Type B pancreatic cell (in vitro differentiated cells): Measurements from ENCODE around the gene FLCN. TPM values are rescaled to one million over a fixed set of nuclear protein-coding genes. Genes with fewer than 3 reads are reported as not detected.

Experiments used
- DNase-seq: peaks from one replicate; pipeline ENCODE4 v3.0.0; 2021; ENCODE audit warnings: mixed read lengths; ENCODE audit not compliant: unreplicated experiment; ENCODE audit errors: extremely low spot score
- H3K27ac Mint-ChIP-seq: 2 replicates; pipeline ENCODE4 v1.8.0; 2021; ENCODE audit warnings: mild to moderate bottlenecking, mixed read lengths
- H3K27me3 Mint-ChIP-seq: 2 replicates; pipeline ENCODE4 v1.8.0; 2021; ENCODE audit warnings: mixed read lengths
- H3K36me3 Mint-ChIP-seq: 2 replicates; pipeline ENCODE4 v1.8.0; 2021; ENCODE audit warnings: mixed read lengths
- H3K4me1 Mint-ChIP-seq: one replicate; pipeline ENCODE4 v1.8.0; 2021; ENCODE audit warnings: mixed read lengths; ENCODE audit not compliant: unreplicated experiment
- H3K4me3 Mint-ChIP-seq: 2 replicates; pipeline ENCODE4 v1.8.0; 2021; ENCODE audit warnings: mild to moderate bottlenecking, mixed read lengths
- H3K9me3 Mint-ChIP-seq: 2 replicates; pipeline ENCODE4 v1.8.0; 2021; ENCODE audit warnings: mixed read lengths
- total RNA-seq: library from RNA; stranded (reverse); gene quantifications from 2 replicates; pipeline ENCODE4 v1.2.1, GENCODE V29; 2021; ENCODE audit warnings: low replicate concordance
- TF ChIP-seq, protein P1 (sequence below): fragments of 200-600 bp; sonication (generic); conservative IDR thresholded peaks from 2 replicates; pipeline ENCODE4 v1.5.0; 2021; ENCODE audit warnings: antibody characterized with exemption, mild to moderate bottlenecking

The FLCN gene
- total RNA-seq, 1 donor from 2014 or later: 55.8 TPM

DNA sequence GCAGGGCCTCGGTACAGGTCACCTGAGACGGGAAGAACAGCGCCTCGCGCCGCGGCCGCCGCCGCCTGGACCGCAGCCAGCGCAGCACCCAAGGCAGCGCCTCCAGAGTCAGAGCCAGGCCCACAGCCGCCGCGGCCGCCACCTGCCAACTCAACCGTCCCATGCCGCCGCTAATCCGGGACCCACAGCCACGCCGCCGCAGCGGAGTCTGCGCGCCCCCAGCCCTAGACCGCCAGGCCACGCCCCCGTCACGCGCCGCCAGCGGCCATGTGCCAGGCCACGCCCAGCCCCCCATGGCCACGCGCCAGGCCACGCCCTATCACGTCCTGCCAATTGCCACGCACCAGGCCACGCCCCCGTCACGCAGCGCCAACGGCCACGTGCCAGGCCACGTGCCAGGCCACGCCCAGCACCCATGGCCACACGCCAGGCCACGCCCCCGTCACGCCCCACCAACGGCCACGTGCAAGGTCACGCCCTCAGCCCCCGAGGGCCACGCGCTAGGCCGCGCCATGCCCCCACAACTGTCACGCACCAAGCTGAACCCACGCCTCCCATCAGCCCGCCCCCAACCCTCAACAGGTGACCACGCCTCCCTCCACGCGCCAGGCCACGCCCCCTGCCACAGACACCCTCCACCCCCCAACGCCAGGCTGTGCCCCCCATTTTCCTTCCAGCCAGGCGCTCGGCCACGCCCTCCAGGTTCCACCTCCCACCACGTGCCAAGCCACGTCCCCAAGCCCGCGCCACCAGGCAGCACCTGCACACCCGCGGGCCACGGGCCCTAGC, 30.6 kb downstream of the FLCN start, which contains the start of gene PLD6:
Gene PLD6 (minus strand): TSS at position 210 of the 789 bp plus-strand sequence. CDS start 47 bp downstream, at position 163.
- no peaks in the 10 kb centered on the region for H3K4me1 Mint-ChIP-seq
- H3K4me3 Mint-ChIP-seq: no peak within 1 kb of the TSS
- TF ChIP-seq, protein P1, sequence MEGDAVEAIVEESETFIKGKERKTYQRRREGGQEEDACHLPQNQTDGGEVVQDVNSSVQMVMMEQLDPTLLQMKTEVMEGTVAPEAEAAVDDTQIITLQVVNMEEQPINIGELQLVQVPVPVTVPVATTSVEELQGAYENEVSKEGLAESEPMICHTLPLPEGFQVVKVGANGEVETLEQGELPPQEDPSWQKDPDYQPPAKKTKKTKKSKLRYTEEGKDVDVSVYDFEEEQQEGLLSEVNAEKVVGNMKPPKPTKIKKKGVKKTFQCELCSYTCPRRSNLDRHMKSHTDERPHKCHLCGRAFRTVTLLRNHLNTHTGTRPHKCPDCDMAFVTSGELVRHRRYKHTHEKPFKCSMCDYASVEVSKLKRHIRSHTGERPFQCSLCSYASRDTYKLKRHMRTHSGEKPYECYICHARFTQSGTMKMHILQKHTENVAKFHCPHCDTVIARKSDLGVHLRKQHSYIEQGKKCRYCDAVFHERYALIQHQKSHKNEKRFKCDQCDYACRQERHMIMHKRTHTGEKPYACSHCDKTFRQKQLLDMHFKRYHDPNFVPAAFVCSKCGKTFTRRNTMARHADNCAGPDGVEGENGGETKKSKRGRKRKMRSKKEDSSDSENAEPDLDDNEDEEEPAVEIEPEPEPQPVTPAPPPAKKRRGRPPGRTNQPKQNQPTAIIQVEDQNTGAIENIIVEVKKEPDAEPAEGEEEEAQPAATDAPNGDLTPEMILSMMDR: no peak
- no peaks in the 10 kb centered on the region for H3K36me3 Mint-ChIP-seq
- no peak for DNase-seq
- no peaks in the 10 kb centered on the region for H3K27me3 Mint-ChIP-seq
- H3K9me3 Mint-ChIP-seq: no peaks in the 10 kb centered on the region
- H3K27ac Mint-ChIP-seq: no peak within 1 kb of the TSS

GRCh38 chr17:17205368-17206123, 31.4 kb downstream of the FLCN start:
- DNase-seq: no peak
- Mint-ChIP-seq H3K36me3 (no peaks in the 10 kb centered on the region), H3K4me3 (no peak overlapping the region), H3K27ac (no peak overlapping the region), H3K27me3 (no peaks in the 10 kb centered on the region), H3K4me1 (peaks cover 6% of the 10 kb centered on the region), H3K9me3 (no peaks in the 10 kb centered on the region)
- TF ChIP-seq, protein P1: no peak

- Mint-ChIP-seq H3K36me3 (no peaks in the 10 kb centered on the region), H3K9me3 (no peaks in the 10 kb centered on the region), H3K4me1 (peaks cover 14% of the 10 kb centered on the region), H3K27me3 (no peaks in the 10 kb centered on the region), H3K4me3 (no peak overlapping the region), H3K27ac (no peak overlapping the region)
- no peak for DNase-seq
- TF ChIP-seq, protein P1: no peak
These were observed 32.2 kb downstream of the FLCN start for GRCh38 chr17:17204635-17205231.

- no peak overlapping the region for H3K4me3 Mint-ChIP-seq
- DNase-seq: no peak
- TF ChIP-seq, protein P1: no peak
- H3K27ac Mint-ChIP-seq: no peak overlapping the region
- no peaks in the 10 kb centered on the region for H3K9me3 Mint-ChIP-seq
- no peaks in the 10 kb centered on the region for H3K36me3 Mint-ChIP-seq
- peaks cover 15% of the 10 kb centered on the region for H3K4me1 Mint-ChIP-seq
- H3K27me3 Mint-ChIP-seq: no peaks in the 10 kb centered on the region
These were observed 32.9 kb downstream of the FLCN start for GRCh38 chr17:17204041-17204591.

- TF ChIP-seq, protein P1: no peak
- Mint-ChIP-seq H3K4me1 (peaks cover 15% of the 10 kb centered on the region), H3K9me3 (no peaks in the 10 kb centered on the region), H3K4me3 (no peak overlapping the region), H3K36me3 (no peaks in the 10 kb centered on the region), H3K27ac (no peak overlapping the region), H3K27me3 (no peaks in the 10 kb centered on the region)
- no peak for DNase-seq
These were observed 33.7 kb downstream of the FLCN start for GRCh38 chr17:17203173-17203730.
